ENCODE results near the gene UBE2B. TPM values are rescaled to one million over a fixed set of nuclear protein-coding genes. Genes with fewer than 3 reads are reported as not detected.
A peak's percentile ranks its signal among the peaks of the same experiment; 100 is the strongest.
"Not testable (repeated sequence)": the region's sequence is repeated elsewhere in the genome, so short reads cannot be mapped to it uniquely, and the experiment has no call there.

The UBE2B gene
- total RNA-seq, result 10 to 100 TPM; 62.6 to 89.5 TPM

GRCh38 chr5:134370871-134371833 lies at the start of gene UBE2B:
Gene UBE2B (plus strand): TSS chr5:134371569. CDS start chr5:134371596, 27 bp downstream.
- Mint-ChIP-seq H3K4me3 (peak within 1 kb of the TSS; percentile 84), H3K27me3 (no peaks in the 10 kb centered on the region), H3K27ac (peak within 1 kb of the TSS; percentile 86 to 98), H3K36me3 (peaks cover 7% of the 10 kb centered on the region), H3K4me1 (ENCODE audit: low read depth in 2 of 2) (peaks cover 41 to 53% of the 10 kb centered on the region in 2 donors), H3K9me3 (no peaks in the 10 kb centered on the region)
- DNase-seq (ENCODE audit: low spot score) (peak; percentile 98), ATAC-seq (peak; percentile 89 to 92)

DNA sequence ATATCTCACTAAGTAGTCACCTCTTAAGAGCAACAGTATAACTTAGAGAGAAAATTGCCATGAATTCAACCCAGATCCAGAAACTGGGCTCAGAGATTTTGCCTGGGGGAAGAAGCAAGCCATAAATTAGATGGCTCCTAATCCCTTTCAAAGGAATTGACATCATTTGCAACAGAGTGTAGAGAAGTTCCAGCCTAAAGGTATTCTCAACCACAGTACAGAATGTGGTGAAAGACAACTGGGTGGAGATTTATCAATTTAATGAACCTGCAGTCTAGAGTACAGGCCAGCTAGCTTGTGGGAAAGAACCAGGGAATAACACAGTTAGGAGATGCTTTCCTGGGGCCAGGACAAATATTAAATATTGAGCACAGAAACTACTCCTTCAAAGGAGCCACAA lies 44.0 kb upstream of the UBE2B start:
- peaks cover 9% of the 10 kb centered on the region for H3K9me3 Mint-ChIP-seq
- no peaks in the 10 kb centered on the region for H3K4me1 Mint-ChIP-seq (ENCODE audit: low read depth in 2 of 2)
- no peak overlapping the region for H3K4me3 Mint-ChIP-seq
- peaks cover 23% of the 10 kb centered on the region for H3K36me3 Mint-ChIP-seq
- no peak for ATAC-seq
- peaks cover 0 to 2% of the 10 kb centered on the region in 2 donors for H3K27me3 Mint-ChIP-seq
- DNase-seq (ENCODE audit: low spot score), result no peak
- no peak overlapping the region for H3K27ac Mint-ChIP-seq

GRCh38 chr5:134328619-134329018 lies 42.8 kb upstream of the UBE2B start:
- H3K27ac Mint-ChIP-seq, result no peak overlapping the region
- no peak for ATAC-seq
- no peaks in the 10 kb centered on the region for H3K4me1 Mint-ChIP-seq (ENCODE audit: low read depth in 2 of 2)

GRCh38 chr5:134336833-134337232 lies 34.5 kb upstream of the UBE2B start:
- Mint-ChIP-seq H3K9me3 (peaks cover 13% of the 10 kb centered on the region), H3K36me3 (peaks cover 38% of the 10 kb centered on the region), H3K27me3 (peaks cover 13 to 17% of the 10 kb centered on the region in 2 donors)
- not testable (repeated sequence) for H3K4me3 Mint-ChIP-seq; DNase-seq (ENCODE audit: low spot score); ATAC-seq; H3K27ac Mint-ChIP-seq; H3K4me1 Mint-ChIP-seq (ENCODE audit: low read depth in 2 of 2)

More at GRCh38 chr5:134328619-134329018, 42.8 kb upstream of the UBE2B start:
- Mint-ChIP-seq H3K9me3 (peaks cover 15% of the 10 kb centered on the region), H3K36me3 (peaks cover 36% of the 10 kb centered on the region), H3K4me3 (no peak overlapping the region), H3K27me3 (peaks cover 0 to 10% of the 10 kb centered on the region in 2 donors)
- no peak for DNase-seq (ENCODE audit: low spot score)

DNA sequence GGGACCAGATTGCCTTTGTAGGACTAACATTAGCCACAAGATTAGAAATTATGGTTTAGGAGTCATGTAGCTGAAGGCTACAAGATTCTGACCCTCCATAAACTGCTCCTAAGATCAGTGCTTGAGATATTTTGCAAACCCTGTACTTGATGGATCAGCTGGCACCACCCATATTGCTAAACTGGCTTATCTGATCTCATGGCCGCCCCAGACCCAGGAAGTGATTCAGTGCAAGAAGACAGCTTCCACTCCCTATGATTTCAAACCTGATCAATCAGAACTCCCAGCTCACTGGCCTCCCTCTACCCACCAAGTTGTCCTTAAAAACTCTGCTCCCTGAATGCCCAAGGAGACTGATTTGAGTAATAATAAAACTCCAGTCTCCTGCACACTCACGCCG lies 27.9 kb upstream of the UBE2B start:
- not testable (repeated sequence) for ATAC-seq; H3K9me3 Mint-ChIP-seq; H3K36me3 Mint-ChIP-seq; H3K27me3 Mint-ChIP-seq; H3K4me1 Mint-ChIP-seq (ENCODE audit: low read depth in 2 of 2); H3K27ac Mint-ChIP-seq; DNase-seq (ENCODE audit: low spot score); H3K4me3 Mint-ChIP-seq

DNA sequence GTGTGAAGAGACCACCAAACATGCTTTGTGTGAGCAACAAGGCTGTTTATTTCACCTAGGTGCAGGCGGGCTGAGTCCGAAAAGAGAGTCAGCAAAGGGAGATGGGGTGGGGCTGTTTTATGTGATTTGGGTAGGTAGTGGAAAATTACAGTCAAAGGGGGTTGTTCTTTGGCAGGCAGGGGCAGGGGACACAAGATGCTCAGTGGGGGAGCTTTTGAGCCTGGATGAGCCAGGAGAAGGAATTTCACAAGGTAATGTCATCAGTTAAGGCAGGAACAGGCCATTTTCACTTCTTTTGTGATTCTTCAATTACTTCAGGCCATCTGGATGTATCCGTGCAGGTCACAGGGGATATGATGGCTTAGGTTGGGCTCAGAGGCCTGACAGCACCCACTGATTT lies 25.9 kb upstream of the UBE2B start:
- ATAC-seq, result not testable (repeated sequence)

GRCh38 chr5:134345996-134346395 lies 25.4 kb upstream of the UBE2B start:
- no peak for ATAC-seq
- no peaks in the 10 kb centered on the region for H3K36me3 Mint-ChIP-seq
- H3K9me3 Mint-ChIP-seq, result no peaks in the 10 kb centered on the region
- no peak for DNase-seq (ENCODE audit: low spot score)
- H3K27me3 Mint-ChIP-seq, result no peaks in the 10 kb centered on the region
- no peaks in the 10 kb centered on the region for H3K4me1 Mint-ChIP-seq (ENCODE audit: low read depth in 2 of 2)
- no peak overlapping the region for H3K4me3 Mint-ChIP-seq
- H3K27ac Mint-ChIP-seq, result no peak overlapping the region

More for the DNA sequence above, 25.9 kb upstream of the UBE2B start:
- H3K27me3 Mint-ChIP-seq; H3K36me3 Mint-ChIP-seq; H3K4me1 Mint-ChIP-seq (ENCODE audit: low read depth in 2 of 2); H3K4me3 Mint-ChIP-seq; H3K9me3 Mint-ChIP-seq; H3K27ac Mint-ChIP-seq; DNase-seq (ENCODE audit: low spot score): not testable (repeated sequence)

DNA sequence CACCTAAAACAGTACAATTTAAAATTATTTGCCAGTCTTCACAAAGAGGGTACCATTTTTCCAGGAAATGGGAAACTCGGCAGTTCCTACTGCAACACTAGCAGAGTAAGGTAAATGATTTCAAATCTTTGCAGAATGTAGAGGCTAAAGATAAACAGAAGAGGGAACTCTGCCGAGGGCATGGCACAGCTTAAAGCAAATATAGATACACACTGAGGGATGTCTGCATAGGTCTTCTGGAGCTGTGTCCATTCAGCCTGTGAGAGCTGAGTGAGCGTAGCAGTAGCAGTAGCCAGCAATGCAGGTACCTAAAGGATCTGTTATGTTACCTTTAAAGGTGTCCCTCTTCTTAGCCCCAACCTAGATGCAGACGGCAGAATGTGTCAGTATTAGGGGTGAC lies 21.9 kb upstream of the UBE2B start:
- no peak overlapping the region for H3K4me3 Mint-ChIP-seq
- DNase-seq (ENCODE audit: low spot score) (no peak), ATAC-seq (no peak)
- no peaks in the 10 kb centered on the region for H3K4me1 Mint-ChIP-seq (ENCODE audit: low read depth in 2 of 2)
- H3K27ac Mint-ChIP-seq, result no peak overlapping the region
- H3K36me3 Mint-ChIP-seq, result no peaks in the 10 kb centered on the region
- H3K27me3 Mint-ChIP-seq, result no peaks in the 10 kb centered on the region
- H3K9me3 Mint-ChIP-seq, result no peaks in the 10 kb centered on the region

DNA sequence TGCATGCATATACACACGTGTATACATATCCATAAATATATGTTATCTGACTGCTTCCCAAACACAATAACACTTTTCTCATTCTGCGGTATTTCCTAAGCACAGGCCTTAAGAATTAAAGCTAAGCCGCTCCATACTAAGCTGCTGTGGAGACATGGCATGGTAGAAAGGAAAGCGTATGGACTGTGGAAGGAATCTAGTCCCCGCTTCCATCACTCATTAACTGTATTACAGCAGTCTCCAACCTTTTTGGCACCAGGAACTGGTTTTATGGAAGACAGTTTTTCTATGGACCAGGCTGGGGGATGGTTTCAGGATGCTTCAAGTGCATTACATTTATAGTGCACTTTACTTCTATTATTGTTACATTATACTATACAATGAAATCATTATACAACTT lies 15.7 kb upstream of the UBE2B start:
- no peak overlapping the region for H3K27ac Mint-ChIP-seq
- H3K36me3 Mint-ChIP-seq, result no peaks in the 10 kb centered on the region
- H3K27me3 Mint-ChIP-seq, result no peaks in the 10 kb centered on the region
- ATAC-seq (no peak), DNase-seq (ENCODE audit: low spot score) (no peak)
- H3K9me3 Mint-ChIP-seq, result no peaks in the 10 kb centered on the region
- H3K4me1 Mint-ChIP-seq (ENCODE audit: low read depth in 2 of 2), result no peaks in the 10 kb centered on the region
- no peak overlapping the region for H3K4me3 Mint-ChIP-seq

DNA sequence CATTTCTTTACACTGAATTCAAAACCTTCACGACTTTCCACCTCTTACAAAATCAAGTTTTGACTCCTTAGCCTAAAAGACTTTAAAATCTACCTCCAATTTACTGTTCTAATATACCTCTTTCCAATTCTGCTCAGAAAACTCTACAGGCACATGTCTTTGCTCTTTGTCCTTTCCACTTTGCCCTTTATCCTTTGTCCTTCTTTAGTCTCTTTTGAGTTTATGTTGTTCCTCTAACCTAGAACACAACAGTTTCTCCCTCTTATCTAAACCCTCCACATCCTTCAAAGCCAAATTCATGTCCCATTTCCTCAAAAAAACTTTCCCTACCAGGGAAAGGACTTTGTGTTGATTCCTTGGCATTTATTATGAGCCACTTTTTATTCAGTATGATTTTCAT lies 5.8 kb upstream of the UBE2B start:
- ATAC-seq, result no peak
- H3K27me3 Mint-ChIP-seq, result no peaks in the 10 kb centered on the region
- no peak overlapping the region for H3K27ac Mint-ChIP-seq
- no peaks in the 10 kb centered on the region for H3K9me3 Mint-ChIP-seq
- H3K36me3 Mint-ChIP-seq, result peaks cover 7% of the 10 kb centered on the region
- H3K4me3 Mint-ChIP-seq, result peak overlapping the region; percentile 3
- DNase-seq (ENCODE audit: low spot score), result no peak
- H3K4me1 Mint-ChIP-seq (ENCODE audit: low read depth in 2 of 2), result peaks cover 22 to 27% of the 10 kb centered on the region in 2 donors

DNA sequence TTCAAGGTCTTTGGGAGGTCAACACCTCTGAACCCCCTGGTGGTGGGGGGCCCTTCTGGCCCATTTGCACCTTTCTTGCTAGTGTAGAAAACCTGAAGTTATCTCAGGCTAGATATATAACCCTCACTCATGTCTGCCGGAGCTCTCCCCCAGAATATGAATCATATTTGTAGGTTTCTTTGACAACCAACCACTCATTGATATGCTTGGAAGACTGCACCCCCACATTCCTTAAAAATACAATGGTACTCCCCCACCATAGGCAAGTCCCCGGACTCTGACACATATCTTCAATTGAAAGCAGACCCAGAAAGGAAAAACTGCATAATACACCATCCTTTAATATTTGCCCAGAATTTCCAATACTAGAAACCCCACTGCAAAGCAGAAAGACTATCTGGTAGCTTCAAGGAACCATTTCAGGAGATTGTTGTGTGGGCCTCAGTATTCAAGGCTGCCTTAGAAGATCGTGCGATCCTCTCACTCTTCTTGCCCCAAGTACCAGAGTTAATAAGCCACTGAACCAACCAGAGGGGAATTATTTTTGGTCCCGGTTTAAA lies 978 bp upstream of the UBE2B start:
- H3K4me3 Mint-ChIP-seq, result peak overlapping the region; percentile 84
- no peaks in the 10 kb centered on the region for H3K27me3 Mint-ChIP-seq
- H3K4me1 Mint-ChIP-seq (ENCODE audit: low read depth in 2 of 2), result peaks cover 43 to 53% of the 10 kb centered on the region in 2 donors
- DNase-seq (ENCODE audit: low spot score) (no peak), ATAC-seq (no peak)
- peaks cover 7% of the 10 kb centered on the region for H3K36me3 Mint-ChIP-seq
- peak overlapping the region; percentile 86 to 98 for H3K27ac Mint-ChIP-seq
- H3K9me3 Mint-ChIP-seq, result no peaks in the 10 kb centered on the region

- peaks cover 37 to 48% of the 10 kb centered on the region in 2 donors for H3K4me1 Mint-ChIP-seq (ENCODE audit: low read depth in 2 of 2)
These were observed 518 bp downstream of the UBE2B start for GRCh38 chr5:134371834-134372340.

GRCh38 chr5:134373633-134374032 lies 2.3 kb downstream of the UBE2B start:
- not testable (repeated sequence) for H3K27ac Mint-ChIP-seq; DNase-seq (ENCODE audit: low spot score); H3K9me3 Mint-ChIP-seq; H3K36me3 Mint-ChIP-seq; ATAC-seq; H3K27me3 Mint-ChIP-seq
- Mint-ChIP-seq H3K4me3 (peak overlapping the region; percentile 53), H3K4me1 (ENCODE audit: low read depth in 2 of 2) (peaks cover 35 to 49% of the 10 kb centered on the region in 2 donors)

More at GRCh38 chr5:134371834-134372340, 518 bp downstream of the UBE2B start:
- peaks cover 4% of the 10 kb centered on the region for H3K36me3 Mint-ChIP-seq
- peak; percentile 68 for DNase-seq (ENCODE audit: low spot score)
- no peaks in the 10 kb centered on the region for H3K9me3 Mint-ChIP-seq
- peak overlapping the region; percentile 84 for H3K4me3 Mint-ChIP-seq
- ATAC-seq, result peak in 1 of 2 donors; percentile 1
- H3K27ac Mint-ChIP-seq, result peak overlapping the region; percentile 86 to 98
- no peaks in the 10 kb centered on the region for H3K27me3 Mint-ChIP-seq

DNA sequence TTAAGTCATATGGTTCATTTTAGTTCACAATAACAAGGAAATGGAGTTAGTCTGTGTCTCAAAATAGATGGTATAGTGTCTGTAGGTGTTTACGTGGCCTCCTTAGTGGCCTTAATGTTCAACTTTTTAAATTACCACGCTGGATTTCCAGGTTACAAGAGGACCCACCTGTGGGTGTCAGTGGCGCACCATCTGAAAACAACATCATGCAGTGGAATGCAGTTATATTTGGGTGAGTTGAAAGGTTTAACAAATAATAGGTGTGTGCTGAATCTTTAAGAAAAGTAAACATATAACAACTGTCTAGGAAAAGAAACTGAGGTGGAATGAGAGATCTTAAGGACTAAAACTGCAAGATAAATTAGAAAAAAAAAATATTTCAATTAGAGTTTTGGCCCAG lies 2.9 kb downstream of the UBE2B start:
- DNase-seq (ENCODE audit: low spot score) (no peak), ATAC-seq (no peak)
- no peaks in the 10 kb centered on the region for H3K9me3 Mint-ChIP-seq
- H3K4me1 Mint-ChIP-seq (ENCODE audit: low read depth in 2 of 2), result peaks cover 35 to 49% of the 10 kb centered on the region in 2 donors
- no peaks in the 10 kb centered on the region for H3K36me3 Mint-ChIP-seq
- H3K4me3 Mint-ChIP-seq, result no peak overlapping the region
- no peak overlapping the region for H3K27ac Mint-ChIP-seq
- no peaks in the 10 kb centered on the region for H3K27me3 Mint-ChIP-seq

Measured in natural killer cell treated with Interleukin-12 subunit alpha and Interleukin-12 subunit beta and Interleukin-15 and Interleukin-18, amount 100 ng/mL, for 72 hours (primary cell).